CD4-positive, alpha-beta memory T cell (primary cell): ENCODE measurements around the gene UPK2. TPM values are rescaled to one million over a fixed set of nuclear protein-coding genes. Genes with fewer than 3 reads are reported as not detected.

ENCODE experiments used
- CTCF ChIA-PET: fragments of 350-600 bp; sonication (Branson Sonifier 250); formaldehyde crosslinking; loops from one replicate; lab custom pipeline; 2021; ENCODE audit warnings: inconsistent platforms; ENCODE audit not compliant: partially characterized antibody; lab: Charles Lee
- POLR2A ChIA-PET: fragments of 350-600 bp; sonication (Branson Sonifier 250); formaldehyde crosslinking; loops from one replicate; lab custom pipeline; 2021; ENCODE audit not compliant: partially characterized antibody; lab: Charles Lee
- DNase-seq, 5 donors: peaks; one replicate each; pipeline versions ENCODE4 v3.0.0 to v3.0.0-alpha.2; 2020 to 2022; ENCODE audit warnings: mixed read lengths in 1 of 5
- H3K27ac ChIP-seq: one replicate; pipeline ENCODE4 v1.7.0; 2013; ENCODE audit warnings: low read depth, low read length
- H3K27me3 ChIP-seq: 2 replicates; pipeline ENCODE4 v1.7.0; 2013; ENCODE audit warnings: mild to moderate bottlenecking, low read length, moderate library complexity; ENCODE audit not compliant: insufficient read depth
- H3K36me3 ChIP-seq: 2 replicates; pipeline ENCODE4 v1.7.0; 2013; ENCODE audit warnings: mild to moderate bottlenecking, low read length, moderate library complexity; ENCODE audit not compliant: insufficient read depth
- H3K4me1 ChIP-seq: 2 replicates; pipeline ENCODE4 v1.7.0; 2013; ENCODE audit warnings: mild to moderate bottlenecking, low read length, moderate library complexity; ENCODE audit not compliant: insufficient read depth
- H3K4me3 ChIP-seq, 2 donors: one replicate each; pipeline ENCODE4 v1.7.0; 2013; ENCODE audit warnings: low read length in 2 of 2, mild to moderate bottlenecking in 1 of 2
- H3K9me3 ChIP-seq, 2 donors: one replicate each; pipeline ENCODE4 v1.7.0; 2013; ENCODE audit warnings: low read length in 2 of 2, control low read depth in 1 of 2; ENCODE audit not compliant: control insufficient read depth in 1 of 2
- H3K27ac Mint-ChIP-seq, 7 donors: one replicate each; pipeline ENCODE4 v1.8.0; 2020 to 2021; ENCODE audit warnings: mixed read lengths in 7 of 7, mild to moderate bottlenecking in 6 of 7, inconsistent platforms in 3 of 7, moderate library complexity in 3 of 7
- H3K27me3 Mint-ChIP-seq, 2 donors: one replicate each; pipeline ENCODE4 v1.8.0; 2020 to 2021; ENCODE audit warnings: mixed read lengths in 2 of 2
- H3K36me3 Mint-ChIP-seq, 2 donors: one replicate each; pipeline ENCODE4 v1.8.0; 2020 to 2021; ENCODE audit warnings: mixed read lengths in 2 of 2, inconsistent platforms in 1 of 2, mild to moderate bottlenecking in 1 of 2
- H3K4me1 Mint-ChIP-seq, 4 donors: one replicate each; pipeline ENCODE4 v1.8.0; 2020 to 2021; ENCODE audit warnings: mixed read lengths in 4 of 4, mild to moderate bottlenecking in 1 of 4
- H3K4me3 Mint-ChIP-seq, 8 donors: one replicate each; pipeline ENCODE4 v1.8.0; 2020 to 2021; ENCODE audit warnings: mixed read lengths in 8 of 8, mild to moderate bottlenecking in 7 of 8, moderate library complexity in 6 of 8, inconsistent platforms in 3 of 8
- H3K9me3 Mint-ChIP-seq, 8 donors: one replicate each; pipeline ENCODE4 v1.8.0; 2020 to 2021; ENCODE audit warnings: mixed read lengths in 8 of 8, mild to moderate bottlenecking in 5 of 8, inconsistent platforms in 3 of 8, moderate library complexity in 1 of 8
- intact Hi-C: fragments of 100-400 bp; cut with micrococcal nuclease; formaldehyde crosslinking; loops from one replicate; pipeline ENCODE4 v1.15.1; 2023
- polyA plus RNA-seq, 2 donors: library from polyadenylated mRNA; unstranded; fragments of 300-500 nt; fragmentation: Illumina TruSeq; gene quantifications; one replicate each; pipeline ENCODE4 v1.2.3, GENCODE V29; 2021
- total RNA-seq, 2 experiments: library from RNA; stranded (reverse); gene quantifications; one replicate each; pipeline ENCODE4 v1.2.3, GENCODE V29; 2021

Gene UPK2
- total and polyA plus RNA-seq, 4 experiments from 2014 or later, result not detected

DNA sequence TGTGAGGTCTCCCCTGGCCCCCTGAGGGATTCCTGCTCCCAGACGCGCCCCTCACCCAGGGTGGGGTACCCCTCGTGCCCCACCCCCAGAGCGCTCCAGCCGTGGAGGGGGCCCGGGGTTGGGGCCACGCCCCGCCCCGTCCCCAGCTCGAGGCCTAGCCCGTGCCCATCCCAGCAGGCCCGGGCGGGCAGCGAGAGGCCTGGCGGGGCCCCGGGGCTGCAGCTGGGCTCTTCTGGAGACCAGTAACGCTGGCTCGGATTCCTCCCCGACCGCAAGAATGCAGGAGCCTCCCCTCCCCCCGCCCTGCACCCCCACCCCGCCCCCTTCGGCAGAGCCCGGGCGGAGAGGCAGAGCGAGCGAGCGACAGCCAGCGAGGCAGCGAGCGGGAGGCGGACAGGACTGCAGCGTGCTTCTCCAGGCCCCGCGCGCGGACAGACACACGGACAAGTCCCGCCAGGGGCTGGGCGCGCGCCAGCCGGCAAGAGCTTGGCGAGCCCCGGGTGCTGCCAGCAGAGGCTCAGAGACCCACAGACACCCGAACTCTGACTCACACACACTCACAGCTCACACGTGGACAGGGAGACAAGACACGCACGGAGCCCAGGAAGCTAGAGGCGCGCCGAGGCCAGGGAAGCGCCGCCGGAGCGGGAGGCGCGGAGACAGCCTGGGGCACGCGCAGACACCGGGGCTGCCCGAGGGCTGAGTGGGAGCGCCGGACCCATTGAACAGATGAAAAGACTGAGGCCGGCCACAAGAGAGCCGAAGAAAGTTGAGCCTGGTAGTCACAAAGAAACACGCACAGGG lies 45.6 kb upstream of the UPK2 start:
- H3K9me3 Mint-ChIP-seq, result no peaks in the 10 kb centered on the region
- H3K4me3 ChIP-seq, result peak overlapping the region in 1 of 2 donors; percentile 50
- H3K36me3 Mint-ChIP-seq, result peaks cover 16 to 55% of the 10 kb centered on the region in 2 donors
- peaks cover 86% of the 10 kb centered on the region for H3K4me1 ChIP-seq
- H3K4me3 Mint-ChIP-seq, result peak overlapping the region; percentile 75 to 91 (median 83)
- peaks cover 52 to 80% (median 64%) of the 10 kb centered on the region in 4 donors for H3K4me1 Mint-ChIP-seq
- peaks cover 25% of the 10 kb centered on the region for H3K36me3 ChIP-seq
- no peaks in the 10 kb centered on the region for H3K27me3 Mint-ChIP-seq
- CTCF ChIA-PET, result interaction anchor here (1.5 to 8.5 kb wide), 2 partner anchors 16 to 120 kb away, joined by 3 to 63 read pairs; partner anchors contain the start of gene DDX6
- POLR2A ChIA-PET, result interaction anchor here (0.9 to 4.3 kb wide), 9 partner anchors 32 to 215 kb away, joined by 3 to 20 read pairs (median 5); partner anchors contain the start of genes RPS25, TRAPPC4 and UPK2
- H3K27ac Mint-ChIP-seq, result peak overlapping the region; percentile 93 to 100 (median 99)
- intact Hi-C loops, result no loop called here
- peak overlapping the region; percentile 99 for H3K27ac ChIP-seq
- H3K27me3 ChIP-seq, result no peaks in the 10 kb centered on the region
- DNase-seq, result peak; percentile 51 to 87 (median 54)
- no peaks in the 10 kb centered on the region for H3K9me3 ChIP-seq

DNA sequence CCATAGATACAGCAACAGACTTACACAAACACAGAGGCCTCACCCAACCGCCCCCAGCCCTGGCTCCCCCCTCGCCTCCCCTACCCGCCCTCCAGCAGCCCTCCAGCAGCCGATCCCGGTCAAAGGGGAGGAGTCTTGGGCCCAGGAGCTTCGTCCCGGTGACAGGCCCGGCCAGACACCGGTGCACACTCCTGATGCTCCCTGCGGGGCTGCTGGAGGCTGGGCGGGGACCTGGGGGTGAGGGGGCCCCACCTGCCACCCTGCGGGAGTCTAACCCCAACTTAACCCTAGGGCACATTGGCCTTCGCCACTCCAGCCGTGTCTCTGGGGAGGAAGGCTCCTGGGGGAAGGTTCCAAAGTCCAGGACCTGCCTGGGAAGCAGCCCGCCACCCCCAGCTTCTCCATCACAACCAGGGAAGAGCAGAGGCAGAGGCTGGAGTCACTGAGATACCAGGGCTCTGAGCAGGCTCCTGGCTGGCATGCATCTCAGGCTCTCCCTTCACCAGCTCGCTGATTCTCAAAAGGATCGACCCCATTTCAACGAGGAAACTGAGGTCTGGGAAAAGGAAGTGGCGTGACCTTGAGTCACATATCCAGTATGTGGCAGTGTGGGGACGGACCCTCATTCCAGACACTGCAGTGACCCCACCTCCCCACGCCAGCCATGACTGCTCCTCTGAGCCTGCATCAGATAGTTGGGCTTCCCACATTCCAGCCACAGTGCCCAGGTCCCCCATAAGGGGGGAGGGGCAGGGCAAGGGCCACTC lies 44.8 kb upstream of the UPK2 start:
- Histone ChIP-seq H3K9me3 (no peaks in the 10 kb centered on the region), H3K4me1 (peaks cover 94% of the 10 kb centered on the region), H3K27me3 (no peaks in the 10 kb centered on the region), H3K36me3 (peaks cover 19% of the 10 kb centered on the region), H3K27ac (peak overlapping the region; percentile 99), H3K4me3 (peak overlapping the region; percentile 48 to 50)
- H3K27ac Mint-ChIP-seq, result peak overlapping the region; percentile 96 to 100 (median 99)
- peak in 1 of 5 donors; percentile 38 for DNase-seq
- no peaks in the 10 kb centered on the region for H3K9me3 Mint-ChIP-seq
- H3K27me3 Mint-ChIP-seq, result no peaks in the 10 kb centered on the region
- intact Hi-C loops, result no loop called here
- ChIA-PET POLR2A (interaction anchor here (0.7 to 4.3 kb wide), 9 partner anchors 33 to 216 kb away, joined by 3 to 25 read pairs (median 5); partner anchors contain the start of genes RPS25 and TRAPPC4), CTCF (interaction anchor here (1.5 to 8.5 kb wide), 2 partner anchors 16 to 121 kb away, joined by 3 to 63 read pairs; partner anchors contain the start of gene DDX6)
- H3K36me3 Mint-ChIP-seq, result peaks cover 16 to 54% of the 10 kb centered on the region in 2 donors
- H3K4me1 Mint-ChIP-seq, result peaks cover 57 to 82% (median 70%) of the 10 kb centered on the region in 4 donors
- peak overlapping the region; percentile 81 to 91 (median 85) for H3K4me3 Mint-ChIP-seq

DNA sequence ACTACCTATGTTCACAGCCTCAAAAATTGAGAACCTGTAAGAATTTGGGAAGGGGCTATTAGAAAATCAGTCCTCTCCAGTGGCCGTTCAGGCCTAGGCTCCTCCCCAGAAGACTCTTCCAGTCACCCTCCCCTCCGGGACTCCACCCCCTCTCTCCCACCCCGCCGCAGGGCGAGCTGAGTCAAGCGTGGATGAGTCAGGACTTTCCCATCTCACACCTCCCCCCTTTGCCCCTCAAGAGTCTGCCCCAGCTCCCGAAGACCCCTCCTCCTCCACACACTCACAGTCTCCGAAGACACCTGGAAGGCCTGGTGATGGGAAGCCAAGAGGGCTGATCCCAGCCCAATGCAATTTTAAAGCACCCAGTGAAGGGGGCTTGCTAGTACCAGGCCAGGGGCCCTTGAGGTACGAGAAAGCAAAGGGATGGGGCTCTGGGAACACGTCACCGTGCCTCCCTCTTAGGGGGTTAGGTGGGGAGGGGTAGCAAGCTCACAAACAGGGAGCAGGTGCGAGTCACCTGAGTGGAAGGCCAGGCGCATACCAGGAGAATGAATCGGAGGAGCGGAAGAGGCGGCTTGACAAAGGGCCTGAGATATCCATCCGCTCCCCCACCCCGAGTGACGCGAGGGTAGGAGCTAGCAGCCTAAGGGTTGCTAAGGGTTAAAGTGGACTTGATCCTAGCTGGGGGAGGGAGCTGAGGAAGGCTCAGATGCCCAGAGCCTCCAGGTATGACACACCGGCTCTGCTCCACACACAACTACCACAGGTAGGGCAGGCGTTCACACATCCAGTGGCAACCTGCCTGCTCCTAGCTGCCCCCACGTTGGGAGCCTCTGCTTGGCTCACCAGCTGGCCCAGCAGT lies 44.0 kb upstream of the UPK2 start:
- peak overlapping the region; percentile 81 to 90 (median 85) for H3K4me3 Mint-ChIP-seq
- H3K27me3 ChIP-seq, result no peaks in the 10 kb centered on the region
- peak overlapping the region; percentile 99 for H3K27ac ChIP-seq
- POLR2A ChIA-PET, result interaction anchor here (0.7 to 4.3 kb wide), 14 partner anchors 34 to 477 kb away, joined by 3 to 32 read pairs (median 6); partner anchors contain the start of genes TRAPPC4 and VPS11
- intact Hi-C loops, result no loop called here
- peak overlapping the region; percentile 48 to 50 for H3K4me3 ChIP-seq
- H3K4me1 ChIP-seq, result peaks cover 96% of the 10 kb centered on the region
- no peaks in the 10 kb centered on the region for H3K27me3 Mint-ChIP-seq
- H3K36me3 Mint-ChIP-seq, result peaks cover 14 to 49% of the 10 kb centered on the region in 2 donors
- CTCF ChIA-PET, result interaction anchor here (0.9 to 8.5 kb wide), 7 partner anchors 17 to 222 kb away, joined by 3 to 63 read pairs (median 4); partner anchors contain the start of genes CENATAC and DDX6
- H3K27ac Mint-ChIP-seq, result peak overlapping the region; percentile 96 to 100 (median 99)
- peaks cover 60 to 82% (median 72%) of the 10 kb centered on the region in 4 donors for H3K4me1 Mint-ChIP-seq
- peak in 2 of 5 donors; percentile 43 to 89 for DNase-seq
- peaks cover 11% of the 10 kb centered on the region for H3K36me3 ChIP-seq
- H3K9me3 ChIP-seq, result no peaks in the 10 kb centered on the region
- no peaks in the 10 kb centered on the region for H3K9me3 Mint-ChIP-seq

DNA sequence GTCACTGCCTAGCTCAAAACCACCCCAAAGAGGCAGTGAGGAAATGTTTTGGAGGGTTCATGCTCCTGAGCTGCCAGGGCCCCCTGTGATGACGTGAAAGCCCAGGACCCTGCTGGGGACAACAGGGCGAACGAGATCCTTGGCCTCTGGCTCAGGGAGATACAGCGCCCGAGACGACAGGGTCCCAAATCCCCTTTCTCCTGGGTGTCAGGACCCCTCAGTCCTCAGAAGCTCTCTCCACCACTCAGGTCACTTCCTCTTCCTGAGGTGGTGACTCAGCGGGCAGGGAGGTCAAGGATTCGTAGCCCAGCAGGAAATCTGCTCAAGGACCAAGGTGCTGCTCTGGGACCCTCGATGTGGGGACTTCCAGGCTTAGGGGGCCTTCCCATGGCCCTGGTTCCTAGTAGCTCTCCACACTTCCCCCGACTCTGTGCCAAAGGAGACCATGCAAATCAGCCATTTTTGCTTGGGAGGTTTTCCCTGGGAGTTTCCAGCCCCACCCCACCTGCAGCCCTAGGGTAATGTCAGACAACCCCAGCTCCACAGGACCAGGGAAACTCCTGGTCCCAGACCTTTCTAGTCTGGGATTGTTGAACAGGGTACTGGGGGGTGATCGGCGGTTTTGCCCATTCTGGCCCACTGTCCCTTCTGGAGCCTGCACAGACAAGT lies 43.2 kb upstream of the UPK2 start:
- DNase-seq, result peak in 1 of 5 donors; percentile 60

DNA sequence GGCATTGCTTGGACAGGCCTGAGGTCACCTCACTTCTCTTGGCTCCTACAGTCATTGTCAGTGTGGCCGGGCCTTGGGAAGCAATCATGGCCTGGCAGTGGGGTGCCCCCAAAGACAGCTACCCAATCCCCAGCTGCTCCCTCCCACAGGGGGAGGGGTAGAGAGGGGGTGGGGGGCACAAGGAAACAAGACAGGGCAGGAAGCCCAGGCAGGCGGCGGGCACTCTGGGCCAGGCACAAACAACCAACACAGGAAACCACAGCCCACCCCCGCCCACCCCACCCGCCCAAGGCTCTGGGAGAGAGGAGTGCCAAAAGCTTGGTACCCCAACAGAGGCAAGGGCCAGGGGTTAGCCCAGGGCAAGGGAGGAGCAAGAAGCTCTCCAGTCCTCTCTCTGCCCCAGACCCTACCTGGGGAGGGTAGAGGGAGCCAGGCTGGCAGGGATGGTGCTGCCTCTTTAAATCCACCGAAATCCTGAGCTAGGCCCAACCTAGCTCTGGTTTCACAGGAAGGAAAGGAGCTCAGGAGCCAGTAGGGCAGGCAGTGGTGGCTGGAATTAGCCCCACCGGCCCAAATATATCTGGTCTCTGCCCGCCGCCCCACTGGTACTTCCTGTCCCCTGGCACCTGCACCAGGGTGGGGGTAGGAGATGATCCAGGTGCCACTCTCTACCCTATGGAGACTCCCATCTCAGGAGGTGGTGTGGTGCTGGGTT lies 42.5 kb upstream of the UPK2 start:
- no peaks in the 10 kb centered on the region for H3K9me3 ChIP-seq
- H3K36me3 ChIP-seq, result no peaks in the 10 kb centered on the region
- peaks cover 96% of the 10 kb centered on the region for H3K4me1 ChIP-seq
- H3K4me3 Mint-ChIP-seq, result peak overlapping the region; percentile 81 to 93 (median 88)
- peaks cover 63 to 85% (median 72%) of the 10 kb centered on the region in 4 donors for H3K4me1 Mint-ChIP-seq
- peaks cover 13 to 45% of the 10 kb centered on the region in 2 donors for H3K36me3 Mint-ChIP-seq
- ChIA-PET CTCF (interaction anchor here (0.7 to 8.5 kb wide), 8 partner anchors 10 to 123 kb away, joined by 3 to 63 read pairs (median 4); partner anchors contain the start of genes CENATAC and DDX6), POLR2A (interaction anchor here (0.6 to 4.3 kb wide), 22 partner anchors 36 to 550 kb away, joined by 3 to 32 read pairs (median 4); partner anchors contain the start of genes C2CD2L, CENATAC, DPAGT1 and HYOU1)
- no peaks in the 10 kb centered on the region for H3K27me3 ChIP-seq
- H3K27me3 Mint-ChIP-seq, result no peaks in the 10 kb centered on the region
- peak overlapping the region; percentile 59 to 73 for H3K4me3 ChIP-seq
- peak in 3 of 5 donors; percentile 45 to 62 (median 58) for DNase-seq
- H3K27ac Mint-ChIP-seq, result peak overlapping the region; percentile 99 to 100 (median 99)
- peaks cover 0 to 2% (median 0%) of the 10 kb centered on the region in 8 donors for H3K9me3 Mint-ChIP-seq
- intact Hi-C loops, result loop anchor here (1.0 kb wide), 1 partner anchor 15 kb away; no protein-coding TSS in a partner anchor
- peak overlapping the region; percentile 99 for H3K27ac ChIP-seq

More for the DNA sequence above, 43.2 kb upstream of the UPK2 start:
- Mint-ChIP-seq H3K27me3 (no peaks in the 10 kb centered on the region), H3K4me3 (peak overlapping the region; percentile 81 to 90 (median 85)), H3K36me3 (peaks cover 18 to 49% of the 10 kb centered on the region in 2 donors), H3K9me3 (peaks cover 0 to 2% (median 0%) of the 10 kb centered on the region in 8 donors), H3K27ac (peak overlapping the region; percentile 96 to 100 (median 99)), H3K4me1 (peaks cover 61 to 82% (median 73%) of the 10 kb centered on the region in 4 donors)
- Histone ChIP-seq H3K4me3 (peak overlapping the region; percentile 48 to 50), H3K4me1 (peaks cover 96% of the 10 kb centered on the region), H3K9me3 (no peaks in the 10 kb centered on the region), H3K36me3 (peaks cover 3% of the 10 kb centered on the region), H3K27ac (peak overlapping the region; percentile 99), H3K27me3 (no peaks in the 10 kb centered on the region)
- CTCF ChIA-PET, result interaction anchor here (0.7 to 8.5 kb wide), 9 partner anchors 18 to 223 kb away, joined by 3 to 63 read pairs (median 4); partner anchors contain the start of genes CENATAC and DDX6
- intact Hi-C loops, result no loop called here
- POLR2A ChIA-PET, result interaction anchor here (0.8 to 4.3 kb wide), 19 partner anchors 35 to 549 kb away, joined by 3 to 32 read pairs (median 5); partner anchors contain the start of genes C2CD2L, CENATAC, DPAGT1 and HYOU1
